A549 (cell line): ENCODE results near the gene MARVELD2.

Source experiments
- CTCF ChIP-seq: fragments of >200 bp; sonication (Bioruptor Twin); formaldehyde crosslinking; IDR thresholded peaks from 3 replicates; pipeline ENCODE4 v1.5.1; 2016
- ELK1 ChIP-seq: fragments of 150-350 bp; IDR thresholded peaks from 2 replicates; pipeline ENCODE4 v1.6.1; 2014; ENCODE audit warnings: low read depth, mild to moderate bottlenecking, low read length
- KDM5A ChIP-seq: fragments of 200-600 bp; sonication (generic); IDR thresholded peaks from 2 replicates; pipeline ENCODE4 v1.6.1; 2016; ENCODE audit warnings: antibody characterized with exemption, mild to moderate bottlenecking
- MAX ChIP-seq: IDR thresholded peaks from 2 replicates; pipeline ENCODE4 v1.6.1; 2012
- PBX3 ChIP-seq: IDR thresholded peaks from 2 replicates; pipeline ENCODE4 v1.6.1; 2012
- POLR2A ChIP-seq: IDR thresholded peaks from 2 replicates; pipeline ENCODE4 v1.6.1; 2012; ENCODE audit warnings: mild to moderate bottlenecking, low read length
- RAD21 ChIP-seq, 2 experiments: fragments of >200 bp in 1 of 2; sonication (Bioruptor Twin) in 1 of 2; formaldehyde crosslinking in 1 of 2; IDR thresholded peaks in 1 of 2; conservative IDR thresholded peaks in 1 of 2; 2 replicates in 1 of 2; 3 replicates in 1 of 2; pipeline ENCODE4 v1.6.1; 2012 to 2018; ENCODE audit warnings: inconsistent platforms in 1 of 2
- SMC3 ChIP-seq: fragments of >200 bp; sonication (Bioruptor Twin); formaldehyde crosslinking; IDR thresholded peaks from 3 replicates; pipeline ENCODE4 v1.6.1; 2018; ENCODE audit warnings: inconsistent platforms
- SREBF2 ChIP-seq: fragments of 450-650 bp; IDR thresholded peaks from 2 replicates; pipeline ENCODE4 v1.6.1; 2014; ENCODE audit warnings: mild to moderate bottlenecking, moderate library complexity
- ZFP36 ChIP-seq: fragments of 450-650 bp; IDR thresholded peaks from 2 replicates; pipeline ENCODE4 v1.6.1; 2014; ENCODE audit warnings: borderline replicate concordance; ENCODE audit not compliant: partially characterized antibody

GRCh38 chr5:69431424-69432303 is 16.7 kb downstream of the MARVELD2 start:
- TF ChIP-seq CTCF (no peak), POLR2A (no peak), ZFP36 (no peak), ELK1 (no peak), SREBF2 (no peak), RAD21 (conservative IDR thresholded peaks at IDR 0.05 in 1 of 2, IDR thresholded peaks at IDR 0.05 in 1 of 2) (no peak), SMC3 (no peak), MAX (no peak), KDM5A (no peak), PBX3 (no peak)
